ENCODE results near the gene TSPOAP1. TPM values are rescaled to one million over a fixed set of nuclear protein-coding genes. Genes with fewer than 3 reads are reported as not detected.

TSPOAP1 gene
- 0.53 and 0.58 TPM in 2 replicates for total RNA-seq (2014; rRNA removed; shearing (Covaris generic))

GRCh38 chr17:58328195-58329034, at the start of gene TSPOAP1:
TSS of gene TSPOAP1 (minus strand) at chr17:58328795. CDS start at chr17:58327920, 875 bp downstream.
- H3K27me3 ChIP-seq, result peaks cover 5% of the 10 kb centered on the region; the same call in 1 of the 2 replicates

GRCh38 chr17:58377661-58378060, 49.1 kb upstream of the TSPOAP1 start:
- Histone ChIP-seq H3K4me1 (no peaks in the 10 kb centered on the region), H3K27ac (no peak overlapping the region), H3K4me3 (no peak overlapping the region), H3K27me3 (no peaks in the 10 kb centered on the region; the same call in 1 of the 2 replicates), H3K9me3 (replicated peaks) (no peaks in the 10 kb centered on the region), H3K36me3 (no peaks in the 10 kb centered on the region)
- no peak for DNase-seq

More at GRCh38 chr17:58328195-58329034, at the start of gene TSPOAP1:
- Histone ChIP-seq H3K4me1 (no peaks in the 10 kb centered on the region), H3K4me3 (no peak within 1 kb of the TSS), H3K36me3 (no peaks in the 10 kb centered on the region), H3K9me3 (replicated peaks) (no peaks in the 10 kb centered on the region), H3K27ac (no peak within 1 kb of the TSS)
- DNase-seq, result no peak

- no peak for DNase-seq
- no peaks in the 10 kb centered on the region for H3K36me3 ChIP-seq
Measured at GRCh38 chr17:58377093-58377601, 48.6 kb upstream of the TSPOAP1 start.

GRCh38 chr17:58376472-58377000, 47.9 kb upstream of the TSPOAP1 start:
- Histone ChIP-seq H3K4me3 (no peak overlapping the region), H3K36me3 (no peaks in the 10 kb centered on the region), H3K9me3 (replicated peaks) (no peaks in the 10 kb centered on the region), H3K4me1 (no peaks in the 10 kb centered on the region), H3K27me3 (no peaks in the 10 kb centered on the region; the same call in 1 of the 2 replicates), H3K27ac (no peak overlapping the region)
- DNase-seq, result no peak

More at GRCh38 chr17:58377093-58377601, 48.6 kb upstream of the TSPOAP1 start:
- no peaks in the 10 kb centered on the region for H3K9me3 ChIP-seq (replicated peaks)
- H3K27ac ChIP-seq, result no peak overlapping the region
- no peaks in the 10 kb centered on the region; the same call in 1 of the 2 replicates for H3K27me3 ChIP-seq
- no peak overlapping the region for H3K4me3 ChIP-seq
- no peaks in the 10 kb centered on the region for H3K4me1 ChIP-seq

- H3K4me3 ChIP-seq, result no peak overlapping the region
- H3K4me1 ChIP-seq, result no peaks in the 10 kb centered on the region
- H3K27me3 ChIP-seq, result no peaks in the 10 kb centered on the region; the same call in 1 of the 2 replicates
- DNase-seq, result no peak
- H3K36me3 ChIP-seq, result no peaks in the 10 kb centered on the region
- H3K9me3 ChIP-seq (replicated peaks), result no peaks in the 10 kb centered on the region
- H3K27ac ChIP-seq, result no peak overlapping the region
Measured at GRCh38 chr17:58375811-58376210, 47.2 kb upstream of the TSPOAP1 start.

GRCh38 chr17:58375256-58375655, 46.7 kb upstream of the TSPOAP1 start:
- H3K27ac ChIP-seq, result no peak overlapping the region
- DNase-seq, result no peak
- H3K4me3 ChIP-seq, result no peak overlapping the region
- no peaks in the 10 kb centered on the region for H3K4me1 ChIP-seq
- no peaks in the 10 kb centered on the region for H3K36me3 ChIP-seq
- no peaks in the 10 kb centered on the region for H3K9me3 ChIP-seq (replicated peaks)
- H3K27me3 ChIP-seq, result no peaks in the 10 kb centered on the region; the same call in 1 of the 2 replicates

GRCh38 chr17:58373923-58374322, 45.3 kb upstream of the TSPOAP1 start:
- Histone ChIP-seq H3K36me3 (no peaks in the 10 kb centered on the region), H3K4me1 (no peaks in the 10 kb centered on the region), H3K27me3 (peaks cover 3% of the 10 kb centered on the region; the same call in 1 of the 2 replicates), H3K9me3 (replicated peaks) (no peaks in the 10 kb centered on the region), H3K27ac (no peak overlapping the region), H3K4me3 (no peak overlapping the region)
- no peak for DNase-seq

- no peaks in the 10 kb centered on the region for H3K9me3 ChIP-seq (replicated peaks)
- no peak overlapping the region for H3K27ac ChIP-seq
- 0 out of 2 replicates have a peak, but pooled peaks cover 3% of the 10 kb centered on the region for H3K27me3 ChIP-seq
- H3K4me1 ChIP-seq, result no peaks in the 10 kb centered on the region
- no peak for DNase-seq
- H3K4me3 ChIP-seq, result no peak overlapping the region
- no peaks in the 10 kb centered on the region for H3K36me3 ChIP-seq
Measured at GRCh38 chr17:58373003-58373402, 44.4 kb upstream of the TSPOAP1 start.

- H3K9me3 ChIP-seq (replicated peaks), result no peaks in the 10 kb centered on the region
- 0 out of 2 replicates have a peak, but pooled peaks cover 3% of the 10 kb centered on the region for H3K27me3 ChIP-seq
Measured at GRCh38 chr17:58371300-58371950, 42.8 kb upstream of the TSPOAP1 start.

GRCh38 chr17:58370716-58371115, 42.1 kb upstream of the TSPOAP1 start:
- Histone ChIP-seq H3K4me1 (no peaks in the 10 kb centered on the region), H3K9me3 (replicated peaks) (no peaks in the 10 kb centered on the region), H3K4me3 (no peak overlapping the region), H3K27me3 (0 out of 2 replicates have a peak, but pooled peaks cover 3% of the 10 kb centered on the region), H3K36me3 (no peaks in the 10 kb centered on the region), H3K27ac (no peak overlapping the region)
- DNase-seq, result no peak

More at GRCh38 chr17:58371300-58371950, 42.8 kb upstream of the TSPOAP1 start:
- H3K4me3 ChIP-seq, result no peak overlapping the region
- no peak overlapping the region for H3K27ac ChIP-seq
- H3K4me1 ChIP-seq, result no peaks in the 10 kb centered on the region
- DNase-seq, result no peak
- H3K36me3 ChIP-seq, result no peaks in the 10 kb centered on the region

- H3K27ac ChIP-seq, result no peak overlapping the region
- H3K4me1 ChIP-seq, result no peaks in the 10 kb centered on the region
- no peaks in the 10 kb centered on the region for H3K36me3 ChIP-seq
- H3K9me3 ChIP-seq (replicated peaks), result no peaks in the 10 kb centered on the region
- no peak for DNase-seq
- 0 out of 2 replicates have a peak, but pooled peaks cover 3% of the 10 kb centered on the region for H3K27me3 ChIP-seq
- H3K4me3 ChIP-seq, result no peak overlapping the region
Measured at GRCh38 chr17:58370309-58370708, 41.7 kb upstream of the TSPOAP1 start.

GRCh38 chr17:58369214-58370031, 40.8 kb upstream of the TSPOAP1 start:
- no peak for DNase-seq
- H3K9me3 ChIP-seq (replicated peaks), result no peaks in the 10 kb centered on the region
- no peaks in the 10 kb centered on the region for H3K4me1 ChIP-seq
- no peaks in the 10 kb centered on the region for H3K36me3 ChIP-seq
- H3K27ac ChIP-seq, result no peak overlapping the region
- no peak overlapping the region for H3K4me3 ChIP-seq
- H3K27me3 ChIP-seq, result 0 out of 2 replicates have a peak, but pooled peaks cover 3% of the 10 kb centered on the region

GRCh38 chr17:58368860-58369213, 40.2 kb upstream of the TSPOAP1 start:
- DNase-seq, result no peak
- Histone ChIP-seq H3K4me1 (no peaks in the 10 kb centered on the region), H3K36me3 (no peaks in the 10 kb centered on the region), H3K9me3 (replicated peaks) (no peaks in the 10 kb centered on the region), H3K4me3 (no peak overlapping the region), H3K27ac (no peak overlapping the region), H3K27me3 (0 out of 2 replicates have a peak, but pooled peaks cover 3% of the 10 kb centered on the region)

- DNase-seq, result no peak
Measured at GRCh38 chr17:58367461-58367860, 38.9 kb upstream of the TSPOAP1 start.

More at GRCh38 chr17:58367461-58367860, 38.9 kb upstream of the TSPOAP1 start:
- Histone ChIP-seq H3K27ac (no peak overlapping the region), H3K9me3 (replicated peaks) (no peaks in the 10 kb centered on the region), H3K27me3 (0 out of 2 replicates have a peak, but pooled peaks cover 3% of the 10 kb centered on the region), H3K36me3 (no peaks in the 10 kb centered on the region), H3K4me1 (no peaks in the 10 kb centered on the region), H3K4me3 (no peak overlapping the region)

All from SJCRH30 (cell line).